ENCODE results near the gene LDHA. TPM values are rescaled to one million over a fixed set of nuclear protein-coding genes. Genes with fewer than 3 reads are reported as not detected.

The LDHA gene
- total and polyA plus RNA-seq, 2 of the 8 experiments (the other 6 are each of a cell fraction or from before 2014, with no cell fraction given): 443 to 486 TPM

GRCh38 chr11:18392434-18393321 lies 1.7 kb upstream of the LDHA start (continued):
- TF ChIP-seq CHD7 (IDR thresholded peaks at IDR 0.05; ENCODE audit: insufficient replicate concordance, low read length): no peak
- TF ChIP-seq SRF (IDR thresholded peaks at IDR 0.05; ENCODE audit: low read depth, low read length): no peak
- no peak for TF ChIP-seq HDAC2 (IDR thresholded peaks at IDR 0.05; ENCODE audit: borderline replicate concordance in 1 of 2, low read depth in 2 of 2, low read length in 2 of 2)
- TF ChIP-seq CBX8 (IDR thresholded peaks at IDR 0.05; ENCODE audit: borderline replicate concordance, low read depth, low read length): no peak
- TF ChIP-seq USF2 (IDR thresholded peaks at IDR 0.05; ENCODE audit: low read length): no peak
